ENCODE data around the gene USP7.

- no peak for TF ChIP-seq CTCF (IDR thresholded peaks at IDR 0.05; ENCODE audit: insufficient read depth, low read depth, low read length)
- TF ChIP-seq EZH2 (IDR thresholded peaks at IDR 0.05; ENCODE audit: insufficient read depth, low read length): no peak
Measured at GRCh38 chr16:8865145-8865882, 98.4 kb downstream of the USP7 start.

Data from astrocyte (in vitro differentiated cells and primary cell).